Ovary (tissue), 3 donors: ENCODE measurements around the gene DNMT3A.

Source experiments
- CTCF ChIP-seq, 3 donors: fragments of 450-650 bp in 2 of 3; fragments of 200-600 bp in 1 of 3; IDR thresholded peaks; one replicate each; pipeline versions ENCODE4 v1.5.1 to v1.8.0; 2016 to 2022; ENCODE audit warnings: antibody characterized with exemption in 3 of 3, mild to moderate bottlenecking in 1 of 3
- POLR2A ChIP-seq: fragments of 450-650 bp; IDR thresholded peaks from one replicate; pipeline ENCODE4 v1.6.1; 2017; ENCODE audit warnings: antibody characterized with exemption, mild to moderate bottlenecking, moderate library complexity
- donor health status: DM: no; HTN: no; CAD: no.

GRCh38 chr2:25250331-25251070 is 91.2 kb downstream of the DNMT3A start:
- TF ChIP-seq CTCF (IDR thresholded peaks at IDR 0.05) (no peak), POLR2A (no peak)
